Embryonic facial prominence (tissue), 1 donor: ENCODE measurements around the gene PGRMC1.
"Not testable (repeated sequence)": the region's sequence is repeated elsewhere in the genome, so short reads cannot be mapped to it uniquely, and the experiment has no call there.

Experiments
- DNase-seq: peaks from one replicate; pipeline ENCODE4 v3.0.0-alpha.2; 2016; ENCODE audit errors: extremely low spot score

The PGRMC1 gene

GRCh38 chrX:119235872-119236622 lies at the start of gene PGRMC1:
Gene PGRMC1, plus strand, starts transcription at chrX:119236285. Its CDS starts 79 bp downstream, at chrX:119236364.
- DNase-seq, result peak; percentile 65

- no peak for DNase-seq
Observed at GRCh38 chrX:119186763-119187162, 49.3 kb upstream of the PGRMC1 start.

GRCh38 chrX:119187298-119187697 lies 48.8 kb upstream of the PGRMC1 start:
- no peak for DNase-seq

GRCh38 chrX:119189115-119189514 lies 47.0 kb upstream of the PGRMC1 start:
- no peak for DNase-seq

GRCh38 chrX:119189595-119189994 lies 46.5 kb upstream of the PGRMC1 start:
- DNase-seq, result no peak

- DNase-seq, result no peak
Observed at GRCh38 chrX:119190091-119190681, 45.9 kb upstream of the PGRMC1 start.

- DNase-seq, result no peak
Observed at GRCh38 chrX:119190831-119191230, 45.3 kb upstream of the PGRMC1 start.

GRCh38 chrX:119194621-119195020 lies 41.5 kb upstream of the PGRMC1 start:
- DNase-seq, result no peak

GRCh38 chrX:119201570-119201969 lies 34.5 kb upstream of the PGRMC1 start:
- DNase-seq, result no peak

- DNase-seq, result no peak
Observed at GRCh38 chrX:119206203-119206602, 29.9 kb upstream of the PGRMC1 start.

GRCh38 chrX:119207483-119207882 lies 28.6 kb upstream of the PGRMC1 start:
- not testable (repeated sequence) for DNase-seq

- no peak for DNase-seq
Observed at GRCh38 chrX:119208401-119209057, 27.6 kb upstream of the PGRMC1 start.

GRCh38 chrX:119210931-119211648 lies 25.0 kb upstream of the PGRMC1 start:
- DNase-seq, result not testable (repeated sequence)

- DNase-seq, result no peak
Observed at GRCh38 chrX:119211649-119212014, 24.5 kb upstream of the PGRMC1 start.

- no peak for DNase-seq
Observed at GRCh38 chrX:119218198-119218597, 17.9 kb upstream of the PGRMC1 start.

- DNase-seq, result no peak
Observed at GRCh38 chrX:119222932-119223331, 13.2 kb upstream of the PGRMC1 start.

GRCh38 chrX:119223783-119224182 lies 12.3 kb upstream of the PGRMC1 start:
- DNase-seq, result no peak

GRCh38 chrX:119226446-119226845 lies 9.6 kb upstream of the PGRMC1 start:
- DNase-seq, result peak; percentile 59

- no peak for DNase-seq
Observed at GRCh38 chrX:119228512-119229252, 7.4 kb upstream of the PGRMC1 start.

GRCh38 chrX:119229253-119229615 lies 6.9 kb upstream of the PGRMC1 start:
- no peak for DNase-seq

GRCh38 chrX:119230850-119231249 lies 5.2 kb upstream of the PGRMC1 start:
- no peak for DNase-seq
